GM12892 (cell line): Measurements from ENCODE around the gene OR6S1.

ENCODE experiments used
- POLR2A ChIP-seq: IDR thresholded peaks from 2 replicates; pipeline ENCODE4 v1.6.1; 2011; ENCODE audit warnings: low read depth, low read length, control low read depth
- POLR2AphosphoS5 ChIP-seq: IDR thresholded peaks from 2 replicates; pipeline ENCODE4 v1.6.1; 2011; ENCODE audit warnings: low read depth, low read length, control low read depth

DNA sequence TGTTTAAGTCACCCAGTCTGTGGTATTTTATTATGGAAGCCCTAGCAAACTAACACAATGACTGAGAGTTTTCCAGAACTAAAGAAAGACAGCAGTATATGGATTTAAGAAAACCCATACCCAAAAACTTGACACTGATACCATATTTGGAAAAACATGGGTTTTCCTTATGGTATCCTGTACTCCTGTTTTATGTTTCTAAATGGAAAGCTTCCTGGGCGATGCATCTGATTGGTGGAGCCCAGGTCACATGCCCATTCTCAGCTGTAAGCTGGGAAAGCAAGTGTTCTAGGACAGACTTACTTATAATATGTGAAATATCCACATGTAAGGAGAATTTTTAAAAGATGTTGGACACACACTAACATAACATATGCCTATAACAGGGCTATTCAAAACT is 38.4 kb upstream of the OR6S1 start:
- no peak for TF ChIP-seq POLR2AphosphoS5
- TF ChIP-seq POLR2A = no peak
